IPS-NIHi7 (cell line): Measurements from ENCODE around the gene CDH3.
A peak's percentile ranks its signal among the peaks of the same experiment; 100 is the strongest.

Source experiments
- DNase-seq: peaks from one replicate; pipeline ENCODE4 v3.0.0; 2012; ENCODE audit warnings: mixed read lengths; ENCODE audit errors: extremely low spot score

The CDH3 gene

DNA sequence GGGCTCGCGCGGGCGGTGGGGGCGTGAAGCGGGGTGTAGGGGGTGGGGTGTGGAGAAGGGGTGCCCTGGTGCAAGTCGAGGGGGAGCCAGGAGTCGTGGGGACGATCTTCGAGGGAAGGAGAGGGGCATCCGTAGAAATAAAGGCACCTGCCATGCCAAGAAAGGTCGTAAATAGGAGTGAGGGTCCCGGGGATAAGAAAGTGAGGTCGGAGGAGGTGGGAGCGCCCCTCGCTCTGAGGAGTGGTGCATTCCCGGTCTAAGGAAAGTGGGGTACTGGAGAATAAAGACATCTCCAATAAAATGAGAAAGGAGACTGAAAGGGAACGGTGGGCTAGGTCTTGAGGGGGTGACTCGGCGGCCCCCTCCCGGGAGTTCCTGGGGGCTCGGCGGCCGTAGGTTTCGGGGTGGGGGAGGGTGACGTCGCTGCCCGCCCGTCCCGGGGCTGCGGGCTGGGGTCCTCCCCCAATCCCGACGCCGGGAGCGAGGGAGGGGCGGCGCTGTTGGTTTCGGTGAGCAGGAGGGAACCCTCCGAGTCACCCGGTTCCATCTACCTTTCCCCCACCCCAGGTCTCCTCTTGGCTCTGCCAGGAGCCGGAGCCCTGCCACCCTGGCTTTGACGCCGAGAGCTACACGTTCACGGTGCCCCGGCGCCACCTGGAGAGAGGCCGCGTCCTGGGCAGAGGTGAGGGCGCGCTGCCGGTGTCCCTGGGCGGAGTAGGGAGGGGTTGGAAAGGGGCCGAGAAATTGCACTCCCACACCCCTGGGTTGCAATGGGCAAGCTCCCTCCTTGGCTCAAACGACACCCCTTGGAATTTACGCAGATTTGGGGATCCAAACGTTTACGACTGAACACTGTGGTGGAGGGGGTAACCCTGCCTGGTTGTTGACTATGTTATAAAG is 92.9 kb downstream of the CDH3 start:
- DNase-seq: peak; percentile 47

DNA sequence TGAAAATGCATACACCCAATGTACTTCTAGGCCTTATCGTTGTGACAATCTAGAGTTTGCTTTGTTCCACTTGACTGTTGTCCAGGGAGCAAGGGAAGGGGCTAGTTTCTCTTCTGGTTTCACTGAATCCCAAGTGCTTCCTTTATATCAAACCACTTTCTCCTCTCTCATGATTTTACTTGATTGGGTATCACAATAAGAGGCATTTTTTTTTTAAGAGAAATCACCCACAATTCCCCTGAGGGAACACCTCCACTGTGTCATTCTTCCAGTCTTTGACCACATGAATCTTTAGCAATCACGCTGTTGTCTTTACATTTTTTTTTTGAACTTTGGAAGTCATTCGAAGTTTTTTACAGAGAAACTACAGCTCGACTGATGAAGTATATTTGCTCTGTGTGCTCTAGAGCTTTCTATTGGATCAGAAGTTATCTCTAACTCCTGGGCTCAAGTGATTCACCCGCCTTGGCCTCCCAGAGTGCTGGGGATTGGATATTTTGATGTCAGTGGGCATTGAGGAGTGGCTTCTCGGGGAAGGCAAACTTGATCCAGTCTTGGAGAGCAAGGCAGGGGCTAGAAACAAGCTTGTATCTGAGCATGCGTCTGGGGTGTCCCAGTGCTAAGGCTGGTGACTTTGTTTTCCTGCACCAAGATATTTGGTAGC is 95.0 kb downstream of the CDH3 start:
- DNase-seq: no peak

DNA sequence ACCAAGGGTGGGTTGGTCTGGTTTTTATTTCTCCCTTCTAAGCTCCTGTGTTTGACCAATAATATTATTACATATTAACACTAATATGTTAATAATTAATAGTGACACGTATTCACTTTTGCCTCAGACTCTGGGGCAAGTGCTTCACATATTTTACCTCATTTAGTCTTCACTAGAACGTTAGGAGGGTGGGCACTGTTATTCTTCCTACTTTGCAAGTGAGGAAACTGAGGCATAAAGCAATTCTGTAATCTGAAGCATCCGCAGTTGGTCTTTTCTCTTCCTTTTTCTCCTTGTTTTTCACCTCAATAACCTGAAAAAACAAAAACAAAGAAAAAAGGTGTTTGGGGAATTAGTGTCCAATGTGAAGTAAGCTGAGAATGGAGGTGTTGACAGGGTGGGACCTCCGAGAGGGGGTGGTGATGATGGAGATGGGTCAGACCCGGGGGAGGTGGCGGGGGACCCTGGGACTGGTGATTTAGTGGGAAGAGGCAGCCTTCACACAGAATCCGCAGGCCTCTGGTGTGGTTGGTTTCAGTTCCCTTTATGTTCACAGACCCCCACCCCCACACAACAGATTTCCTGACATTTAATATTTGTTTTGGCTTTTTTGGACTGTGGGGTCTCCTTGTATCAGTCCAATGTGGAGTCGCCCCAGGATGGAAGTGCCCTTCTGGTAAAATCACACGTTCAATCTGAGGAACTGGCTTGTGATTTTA is 95.7 kb downstream of the CDH3 start:
- no peak for DNase-seq

DNA sequence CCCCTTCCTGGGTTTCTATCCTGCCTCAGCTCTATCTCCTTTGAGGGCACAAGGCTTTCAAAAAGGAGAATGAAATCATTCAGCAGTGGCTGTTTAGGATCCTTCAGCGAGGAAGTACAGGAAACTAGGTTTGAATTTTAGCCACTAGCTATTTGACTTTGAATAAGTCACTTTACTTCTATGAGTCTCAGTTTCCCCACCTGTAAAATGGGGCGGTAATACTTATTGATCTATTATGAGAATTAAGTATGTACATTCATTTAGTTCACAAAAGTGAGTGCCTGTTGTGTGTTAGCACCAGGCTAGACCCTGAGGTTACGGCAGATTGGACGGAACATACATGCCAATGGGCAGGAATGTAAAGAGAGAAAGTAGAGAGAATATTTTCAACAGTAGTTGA is 98.6 kb downstream of the CDH3 start:
- no peak for DNase-seq

DNA sequence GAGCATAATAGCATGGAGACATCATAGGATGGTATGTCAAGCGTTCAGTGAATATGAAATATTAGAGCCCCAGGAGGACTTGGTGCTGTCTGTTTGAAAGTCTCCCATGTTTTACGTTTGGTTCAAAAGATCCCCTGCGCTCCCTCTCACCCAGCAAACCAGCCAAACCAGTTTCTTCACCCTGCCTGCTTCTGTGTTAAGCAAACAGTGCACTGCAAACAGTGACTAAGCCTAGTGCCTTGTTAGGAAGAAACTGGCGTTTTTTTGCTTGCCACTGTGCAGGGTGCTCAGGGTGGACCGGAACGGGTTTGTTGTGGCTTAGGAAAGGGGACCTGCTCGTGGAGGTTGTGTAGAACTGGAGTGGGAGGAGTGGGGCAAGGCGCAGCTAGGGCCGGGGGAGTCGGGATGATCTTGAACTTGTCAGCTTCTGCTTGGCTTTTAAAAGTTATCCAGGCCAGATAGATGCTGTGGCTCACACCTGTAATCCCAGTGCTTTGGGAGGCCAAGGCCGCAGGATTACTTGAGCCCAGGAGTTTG is 99.7 kb downstream of the CDH3 start:
- peak; percentile 63 for DNase-seq

DNA sequence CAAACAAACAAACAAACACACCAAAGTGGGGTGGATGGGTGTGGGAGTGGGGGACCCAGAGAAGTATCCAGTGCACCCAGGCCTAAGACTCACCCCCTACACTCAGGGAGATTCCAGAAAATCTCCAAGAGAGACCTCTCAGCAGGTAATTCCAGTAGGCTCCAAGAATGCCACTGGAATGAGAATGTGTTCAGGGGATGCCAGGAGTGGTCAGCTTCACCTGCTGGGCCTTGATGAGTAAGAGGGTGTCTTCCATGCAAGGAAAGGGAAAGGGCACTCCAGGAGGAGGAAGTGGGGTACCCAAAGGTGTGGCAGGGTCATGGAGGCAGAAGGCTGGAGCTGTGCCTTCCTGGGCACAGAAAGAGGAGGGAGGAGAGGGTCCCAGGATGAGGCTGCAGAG is 101.8 kb downstream of the CDH3 start:
- no peak for DNase-seq

DNA sequence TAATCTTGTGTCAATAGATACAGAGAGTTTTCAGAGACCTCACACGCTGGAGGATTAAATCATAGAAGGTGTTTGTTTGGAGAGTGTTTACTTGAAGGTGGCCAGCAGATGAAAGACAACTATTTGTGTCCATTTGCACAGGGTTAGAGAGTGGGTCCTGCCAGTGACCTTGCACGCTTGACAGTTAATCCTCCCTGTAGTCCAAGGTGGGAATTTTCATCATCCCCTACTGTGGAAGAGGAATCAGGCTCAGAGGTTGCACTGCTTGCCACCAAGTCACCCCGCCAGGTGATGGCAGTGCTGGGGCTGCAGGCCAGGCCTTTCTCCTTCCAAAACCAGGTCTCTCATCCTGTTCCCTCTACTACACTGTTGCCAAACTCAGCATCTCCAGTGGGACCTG is 104.3 kb downstream of the CDH3 start:
- no peak for DNase-seq
